ENCODE measurements around the gene TBC1D22A. TPM values are rescaled to one million over a fixed set of nuclear protein-coding genes. Genes with fewer than 3 reads are reported as not detected.

TBC1D22A gene
- total RNA-seq, 4 donors from 2014 or later = 18.8 to 25.2 (median 23.1) TPM

DNA sequence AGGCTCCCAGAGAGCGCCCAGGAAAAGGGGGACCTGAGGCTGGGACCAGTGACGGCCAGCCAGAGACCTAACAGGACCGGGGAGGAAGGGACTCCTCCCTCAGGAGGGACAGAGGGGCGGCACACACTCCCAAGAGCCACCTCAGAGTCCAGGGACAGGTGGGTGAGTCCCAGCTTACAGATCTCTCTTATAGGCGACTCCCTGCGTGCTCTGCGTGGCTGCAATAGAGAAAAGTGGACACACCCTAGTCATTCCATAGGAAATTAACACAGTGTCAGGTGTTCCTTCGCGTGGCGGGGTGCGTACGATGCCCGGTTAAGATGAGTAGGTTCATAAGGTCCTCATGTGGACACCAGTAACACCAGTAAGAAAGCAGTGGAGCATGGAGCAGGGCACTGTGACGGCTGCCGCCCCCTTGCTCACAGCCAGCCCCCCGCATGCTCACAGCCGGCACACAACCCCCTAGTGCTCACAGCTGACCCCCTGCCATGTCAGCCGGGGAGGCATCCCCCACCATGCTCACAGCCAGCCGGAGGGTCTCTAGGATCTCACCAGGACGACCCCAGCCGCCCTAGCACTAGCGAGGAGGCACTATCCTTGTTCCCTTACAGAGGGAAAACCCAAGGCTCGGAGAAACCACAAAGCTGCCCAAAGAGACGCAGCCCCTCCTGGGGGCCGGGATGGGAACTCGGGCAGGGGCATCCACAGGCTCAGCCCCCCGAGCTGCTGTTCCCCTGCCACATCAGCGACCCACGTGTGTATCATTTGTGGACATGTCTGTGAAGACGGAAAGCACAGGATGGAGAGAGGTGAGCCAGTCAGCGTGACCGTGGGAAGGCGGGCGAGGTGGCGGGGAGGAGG, 426.8 kb downstream of the TBC1D22A start:
- Histone ChIP-seq H3K27ac (no peak overlapping the region), H3K27me3 (no peaks in the 10 kb centered on the region), H3K9me3 (peaks cover 0 to 6% (median 5%) of the 10 kb centered on the region in 3 donors), H3K4me3 (no peak overlapping the region), H3K36me3 (no peaks in the 10 kb centered on the region), H3K4me1 (no peaks in the 10 kb centered on the region)
- in situ Hi-C loops (cut with MboI; ENCODE audit: low sequenced_read_pairs in 4 of 4) (no loop called here), intact Hi-C loops (cut with DNase I; ENCODE audit: low total_unique reads) (no loop called here)
- ATAC-seq = no peak
- no peak for DNase-seq
- TF ChIP-seq, protein P1, sequence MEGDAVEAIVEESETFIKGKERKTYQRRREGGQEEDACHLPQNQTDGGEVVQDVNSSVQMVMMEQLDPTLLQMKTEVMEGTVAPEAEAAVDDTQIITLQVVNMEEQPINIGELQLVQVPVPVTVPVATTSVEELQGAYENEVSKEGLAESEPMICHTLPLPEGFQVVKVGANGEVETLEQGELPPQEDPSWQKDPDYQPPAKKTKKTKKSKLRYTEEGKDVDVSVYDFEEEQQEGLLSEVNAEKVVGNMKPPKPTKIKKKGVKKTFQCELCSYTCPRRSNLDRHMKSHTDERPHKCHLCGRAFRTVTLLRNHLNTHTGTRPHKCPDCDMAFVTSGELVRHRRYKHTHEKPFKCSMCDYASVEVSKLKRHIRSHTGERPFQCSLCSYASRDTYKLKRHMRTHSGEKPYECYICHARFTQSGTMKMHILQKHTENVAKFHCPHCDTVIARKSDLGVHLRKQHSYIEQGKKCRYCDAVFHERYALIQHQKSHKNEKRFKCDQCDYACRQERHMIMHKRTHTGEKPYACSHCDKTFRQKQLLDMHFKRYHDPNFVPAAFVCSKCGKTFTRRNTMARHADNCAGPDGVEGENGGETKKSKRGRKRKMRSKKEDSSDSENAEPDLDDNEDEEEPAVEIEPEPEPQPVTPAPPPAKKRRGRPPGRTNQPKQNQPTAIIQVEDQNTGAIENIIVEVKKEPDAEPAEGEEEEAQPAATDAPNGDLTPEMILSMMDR (IDR thresholded peaks at IDR 0.05 in 4 of 5, conservative IDR thresholded peaks at IDR 0.05 in 1 of 5) = no peak
- TF ChIP-seq POLR2A (IDR thresholded peaks at IDR 0.05) = no peak

DNA sequence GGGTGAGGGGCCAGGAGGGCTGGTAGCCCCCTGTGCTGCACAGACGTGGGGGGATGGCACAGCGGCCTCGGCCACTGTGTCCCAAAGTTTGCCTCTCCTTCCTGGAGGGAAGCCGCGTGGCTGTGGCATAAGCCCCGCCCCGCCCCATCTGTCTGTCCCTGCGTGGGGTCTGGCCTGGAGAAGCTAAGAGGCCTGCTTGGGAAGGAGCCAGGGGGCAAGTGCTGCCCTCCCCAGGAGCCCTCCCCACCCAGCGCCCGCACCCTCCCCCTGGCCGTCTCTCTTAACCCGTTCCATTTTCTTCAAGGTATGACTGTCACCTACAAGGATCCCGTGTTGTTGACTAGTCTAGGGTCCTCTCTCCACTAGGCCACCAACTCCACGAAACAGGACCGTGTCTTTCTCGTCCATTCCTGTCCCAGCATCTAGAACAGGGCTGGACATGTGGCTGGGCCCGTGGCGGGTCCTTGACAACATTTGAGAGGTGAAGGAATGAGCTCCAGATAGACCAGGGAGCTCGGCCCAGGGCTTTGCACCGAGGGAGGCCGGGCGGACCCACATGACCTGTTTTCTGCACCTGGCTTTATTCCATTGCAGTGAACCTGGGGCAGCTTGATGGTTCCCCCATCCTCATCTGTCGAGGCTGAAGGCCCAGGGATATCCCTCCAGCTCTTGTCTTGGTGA, 428.0 kb downstream of the TBC1D22A start:
- DNase-seq (no peak), ATAC-seq (no peak)
- TF ChIP-seq, protein P1 (IDR thresholded peaks at IDR 0.05 in 4 of 5, conservative IDR thresholded peaks at IDR 0.05 in 1 of 5) = no peak
- TF ChIP-seq POLR2A (IDR thresholded peaks at IDR 0.05) = no peak
- Histone ChIP-seq H3K27me3 (no peaks in the 10 kb centered on the region), H3K9me3 (peaks cover 0 to 6% (median under 1%) of the 10 kb centered on the region in 3 donors), H3K4me3 (no peak overlapping the region), H3K36me3 (no peaks in the 10 kb centered on the region), H3K4me1 (no peaks in the 10 kb centered on the region), H3K27ac (no peak overlapping the region)
- intact Hi-C loops (cut with DNase I; ENCODE audit: low total_unique reads) = no loop called here
- in situ Hi-C loops (cut with MboI; ENCODE audit: low sequenced_read_pairs in 4 of 4) = no loop called here

DNA sequence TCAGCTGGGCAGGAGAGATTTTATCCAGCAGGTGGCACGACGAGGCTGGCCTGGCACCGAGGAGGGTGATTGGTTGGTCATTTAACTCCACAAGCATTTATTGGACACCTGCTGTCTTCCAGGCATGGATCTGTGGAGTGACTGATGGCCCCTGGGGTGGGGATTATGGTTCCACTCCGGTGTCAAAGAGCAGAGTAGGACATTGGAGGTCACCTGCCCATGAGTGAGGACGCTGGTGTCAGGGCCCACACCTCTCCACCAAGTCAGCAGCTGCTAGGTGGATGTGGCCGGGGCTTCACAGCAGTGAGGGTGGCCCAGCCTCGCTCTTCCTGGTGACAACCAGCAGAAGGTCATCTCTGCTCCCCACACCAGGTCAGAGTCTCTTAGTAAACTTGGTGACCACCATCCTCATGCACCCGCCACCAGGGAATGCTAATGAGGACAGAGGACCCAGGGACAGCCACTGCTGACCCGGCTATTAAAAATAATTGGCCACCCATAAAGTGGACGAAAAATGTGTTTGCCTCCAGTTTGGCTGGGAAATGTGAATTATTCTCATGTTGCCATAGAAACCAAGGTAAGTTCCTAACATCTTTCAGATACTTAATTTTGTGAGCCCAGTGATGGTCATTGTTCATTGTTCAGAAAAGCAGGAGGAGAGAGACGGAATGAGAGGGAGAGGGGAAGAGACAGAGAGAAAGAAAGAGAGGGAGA, 428.7 kb downstream of the TBC1D22A start:
- H3K36me3 ChIP-seq = no peaks in the 10 kb centered on the region
- peaks cover 0 to 5% (median 0%) of the 10 kb centered on the region in 3 donors for H3K9me3 ChIP-seq
- H3K27ac ChIP-seq = no peak overlapping the region
- H3K4me3 ChIP-seq = no peak overlapping the region
- ATAC-seq (no peak), DNase-seq (no peak)
- intact Hi-C loops (cut with DNase I; ENCODE audit: low total_unique reads) = no loop called here
- H3K27me3 ChIP-seq = no peaks in the 10 kb centered on the region
- TF ChIP-seq, protein P1 (IDR thresholded peaks at IDR 0.05 in 4 of 5, conservative IDR thresholded peaks at IDR 0.05 in 1 of 5) = no peak
- no peak for TF ChIP-seq POLR2A (IDR thresholded peaks at IDR 0.05)
- H3K4me1 ChIP-seq = no peaks in the 10 kb centered on the region
- in situ Hi-C loops (cut with MboI; ENCODE audit: low sequenced_read_pairs in 4 of 4) = no loop called here

DNA sequence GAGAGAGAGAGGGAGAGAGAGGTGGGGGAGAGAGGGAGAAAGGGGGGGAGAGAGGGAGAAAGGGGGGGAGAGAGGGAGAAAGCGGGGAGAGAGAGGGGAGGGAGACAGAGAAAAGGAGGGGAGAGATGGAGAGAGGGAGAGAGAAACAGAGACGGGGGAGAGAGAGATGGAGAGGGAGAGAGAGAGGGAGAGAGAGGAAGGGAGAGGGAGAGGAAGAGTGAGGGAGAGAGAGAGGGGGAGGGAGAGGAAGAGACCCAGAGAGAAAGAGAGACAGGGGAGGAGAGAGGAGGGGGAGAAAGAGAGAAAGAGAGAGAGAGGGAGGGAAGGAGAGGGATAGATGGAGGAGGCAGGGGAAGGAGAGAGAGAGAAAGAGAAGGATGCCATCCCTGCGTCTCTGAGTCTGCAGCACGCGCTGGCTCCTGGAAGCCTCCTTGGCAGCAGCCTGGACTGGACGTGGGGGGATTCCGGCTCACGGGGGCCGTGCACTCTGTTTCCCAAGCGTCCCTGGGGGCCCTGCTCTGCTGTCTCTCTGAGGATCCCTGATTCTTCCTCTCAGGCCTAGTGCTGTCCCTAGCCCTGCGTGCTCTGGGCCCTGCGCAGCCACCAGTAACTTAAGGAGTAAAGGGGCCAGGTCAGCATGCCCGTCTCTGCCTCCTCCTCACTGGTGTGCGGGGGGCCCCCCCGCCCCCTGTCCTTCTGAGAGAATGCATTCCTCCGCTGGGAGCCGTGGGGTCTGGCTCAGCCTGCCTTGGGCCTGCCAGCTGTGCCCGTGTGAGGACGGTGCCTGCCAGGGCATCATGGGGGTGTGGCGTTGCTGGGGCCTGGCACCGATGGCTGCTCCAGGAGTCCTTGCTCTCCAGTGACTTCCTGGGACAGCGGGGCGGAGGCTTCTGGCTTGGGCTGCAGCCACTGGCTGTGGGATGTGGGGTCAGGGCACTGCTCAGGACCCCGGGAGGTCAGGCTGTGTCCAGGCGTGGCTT, 429.5 kb downstream of the TBC1D22A start:
- H3K36me3 ChIP-seq = no peaks in the 10 kb centered on the region
- intact Hi-C loops (cut with DNase I; ENCODE audit: low total_unique reads) (no loop called here), in situ Hi-C loops (cut with MboI; ENCODE audit: low sequenced_read_pairs in 4 of 4) (no loop called here)
- TF ChIP-seq, protein P1 (IDR thresholded peaks at IDR 0.05 in 4 of 5, conservative IDR thresholded peaks at IDR 0.05 in 1 of 5) = no peak
- TF ChIP-seq POLR2A (IDR thresholded peaks at IDR 0.05) = no peak
- no peaks in the 10 kb centered on the region for H3K9me3 ChIP-seq
- DNase-seq (no peak), ATAC-seq (no peak)
- H3K4me1 ChIP-seq = no peaks in the 10 kb centered on the region
- no peak overlapping the region for H3K27ac ChIP-seq
- no peaks in the 10 kb centered on the region for H3K27me3 ChIP-seq
- no peak overlapping the region for H3K4me3 ChIP-seq

Measured in gastrocnemius medialis (tissue), 4 donors.